ENCODE measurements around the gene KLHL8.

KLHL8 gene

GRCh38 chr4:87220094-87220822 is at the start of gene KLHL8:
TSS of gene KLHL8 (minus strand) at chr4:87220618. CDS start at chr4:87195539, 25,079 bp downstream.
- peak; percentile 90 for TF ChIP-seq POLR2A (IDR thresholded peaks at IDR 0.05; ENCODE audit: low read length)
- no peak for TF ChIP-seq GATA1 (IDR thresholded peaks at IDR 0.05; ENCODE audit: low read depth, low read length)
- DNase-seq: peak; percentile 88 to 93

GRCh38 chr4:87270144-87270543 is 49.7 kb upstream of the KLHL8 start:
- peak; percentile 25 to 37 for DNase-seq
- no peak for TF ChIP-seq GATA1 (IDR thresholded peaks at IDR 0.05; ENCODE audit: low read depth, low read length)
- no peak for TF ChIP-seq POLR2A (IDR thresholded peaks at IDR 0.05; ENCODE audit: low read length)

- no peak for DNase-seq
- TF ChIP-seq GATA1 (IDR thresholded peaks at IDR 0.05; ENCODE audit: low read depth, low read length) (no peak), POLR2A (IDR thresholded peaks at IDR 0.05; ENCODE audit: low read length) (no peak)
Observed at GRCh38 chr4:87268411-87268810, 48.0 kb upstream of the KLHL8 start.

GRCh38 chr4:87266986-87267385 is 46.6 kb upstream of the KLHL8 start:
- no peak for DNase-seq
- TF ChIP-seq GATA1 (IDR thresholded peaks at IDR 0.05; ENCODE audit: low read depth, low read length) (no peak), POLR2A (IDR thresholded peaks at IDR 0.05; ENCODE audit: low read length) (no peak)

GRCh38 chr4:87262886-87263285 is 42.5 kb upstream of the KLHL8 start:
- TF ChIP-seq POLR2A (IDR thresholded peaks at IDR 0.05; ENCODE audit: low read length) (no peak), GATA1 (IDR thresholded peaks at IDR 0.05; ENCODE audit: low read depth, low read length) (no peak)
- no peak for DNase-seq

GRCh38 chr4:87260477-87260876 is 40.1 kb upstream of the KLHL8 start:
- no peak for TF ChIP-seq GATA1 (IDR thresholded peaks at IDR 0.05; ENCODE audit: low read depth, low read length)
- DNase-seq: no peak

- peak; percentile 7 to 19 for DNase-seq
- TF ChIP-seq GATA1 (IDR thresholded peaks at IDR 0.05; ENCODE audit: low read depth, low read length): no peak
- TF ChIP-seq POLR2A (IDR thresholded peaks at IDR 0.05; ENCODE audit: low read length): no peak
Observed at GRCh38 chr4:87258677-87259076, 38.3 kb upstream of the KLHL8 start.

GRCh38 chr4:87257523-87257922 is 37.1 kb upstream of the KLHL8 start:
- no peak for DNase-seq
- no peak for TF ChIP-seq GATA1 (IDR thresholded peaks at IDR 0.05; ENCODE audit: low read depth, low read length)
- TF ChIP-seq POLR2A (IDR thresholded peaks at IDR 0.05; ENCODE audit: low read length): no peak

GRCh38 chr4:87255755-87256154 is 35.3 kb upstream of the KLHL8 start:
- TF ChIP-seq POLR2A (IDR thresholded peaks at IDR 0.05; ENCODE audit: low read length): no peak
- TF ChIP-seq GATA1 (IDR thresholded peaks at IDR 0.05; ENCODE audit: low read depth, low read length): no peak
- DNase-seq: no peak

- no peak for DNase-seq
- no peak for TF ChIP-seq GATA1 (IDR thresholded peaks at IDR 0.05; ENCODE audit: low read depth, low read length)
- TF ChIP-seq POLR2A (IDR thresholded peaks at IDR 0.05; ENCODE audit: low read length): no peak
Observed at GRCh38 chr4:87251106-87251505, 30.7 kb upstream of the KLHL8 start.

- TF ChIP-seq POLR2A (IDR thresholded peaks at IDR 0.05; ENCODE audit: low read length) (no peak), GATA1 (IDR thresholded peaks at IDR 0.05; ENCODE audit: low read depth, low read length) (no peak)
- DNase-seq: no peak
Observed at GRCh38 chr4:87250294-87250693, 29.9 kb upstream of the KLHL8 start.

- no peak for TF ChIP-seq POLR2A (IDR thresholded peaks at IDR 0.05; ENCODE audit: low read length)
- TF ChIP-seq GATA1 (IDR thresholded peaks at IDR 0.05; ENCODE audit: low read depth, low read length): no peak
- no peak for DNase-seq
Observed at GRCh38 chr4:87249332-87250019, 29.1 kb upstream of the KLHL8 start.

- peak; percentile 22 to 29 for DNase-seq
- no peak for TF ChIP-seq POLR2A (IDR thresholded peaks at IDR 0.05; ENCODE audit: low read length)
- no peak for TF ChIP-seq GATA1 (IDR thresholded peaks at IDR 0.05; ENCODE audit: low read depth, low read length)
Observed at GRCh38 chr4:87243426-87244053, 23.1 kb upstream of the KLHL8 start.

- TF ChIP-seq GATA1 (IDR thresholded peaks at IDR 0.05; ENCODE audit: low read depth, low read length) (no peak), POLR2A (IDR thresholded peaks at IDR 0.05; ENCODE audit: low read length) (no peak)
- no peak for DNase-seq
Observed at GRCh38 chr4:87241336-87241735, 20.9 kb upstream of the KLHL8 start.

Measured in erythroblast (primary cell).